Nephron (organoid): ENCODE measurements around the gene IFRD2.
A peak's percentile ranks its signal among the peaks of the same experiment; 100 is the strongest.
"Not testable (repeated sequence)": the region's sequence is repeated elsewhere in the genome, so short reads cannot be mapped to it uniquely, and the experiment has no call there.

ENCODE experiments used
- H3K27ac Mint-ChIP-seq, 3 experiments: 2 replicates each; pipeline ENCODE4 v1.8.0; 2020; ENCODE audit warnings: mixed read lengths in 3 of 3, mild to moderate bottlenecking in 2 of 3, moderate library complexity in 1 of 3
- H3K27me3 Mint-ChIP-seq: 2 replicates; pipeline ENCODE4 v1.8.0; 2021; ENCODE audit warnings: low read depth, mild to moderate bottlenecking, moderate library complexity, mixed read lengths
- H3K36me3 Mint-ChIP-seq: 2 replicates; pipeline ENCODE4 v1.8.0; 2020; ENCODE audit warnings: low read depth, mixed read lengths
- H3K4me1 Mint-ChIP-seq: 2 replicates; pipeline ENCODE4 v1.8.0; 2020; ENCODE audit warnings: mixed read lengths
- H3K4me3 Mint-ChIP-seq, 3 experiments: 2 replicates each; pipeline ENCODE4 v1.8.0; 2020; ENCODE audit warnings: mild to moderate bottlenecking in 3 of 3, mixed read lengths in 3 of 3, moderate library complexity in 2 of 3
- H3K9me3 Mint-ChIP-seq: 2 replicates; pipeline ENCODE4 v1.8.0; 2020; ENCODE audit warnings: mixed read lengths
- TF ChIP-seq, protein P1 (sequence below), 3 experiments: fragments of 200-600 bp; sonication (generic); IDR thresholded peaks; one replicate each; pipeline ENCODE4 v1.5.0; 2021; ENCODE audit warnings: antibody characterized with exemption in 3 of 3; ENCODE audit not compliant: unreplicated experiment in 3 of 3

Gene IFRD2

DNA sequence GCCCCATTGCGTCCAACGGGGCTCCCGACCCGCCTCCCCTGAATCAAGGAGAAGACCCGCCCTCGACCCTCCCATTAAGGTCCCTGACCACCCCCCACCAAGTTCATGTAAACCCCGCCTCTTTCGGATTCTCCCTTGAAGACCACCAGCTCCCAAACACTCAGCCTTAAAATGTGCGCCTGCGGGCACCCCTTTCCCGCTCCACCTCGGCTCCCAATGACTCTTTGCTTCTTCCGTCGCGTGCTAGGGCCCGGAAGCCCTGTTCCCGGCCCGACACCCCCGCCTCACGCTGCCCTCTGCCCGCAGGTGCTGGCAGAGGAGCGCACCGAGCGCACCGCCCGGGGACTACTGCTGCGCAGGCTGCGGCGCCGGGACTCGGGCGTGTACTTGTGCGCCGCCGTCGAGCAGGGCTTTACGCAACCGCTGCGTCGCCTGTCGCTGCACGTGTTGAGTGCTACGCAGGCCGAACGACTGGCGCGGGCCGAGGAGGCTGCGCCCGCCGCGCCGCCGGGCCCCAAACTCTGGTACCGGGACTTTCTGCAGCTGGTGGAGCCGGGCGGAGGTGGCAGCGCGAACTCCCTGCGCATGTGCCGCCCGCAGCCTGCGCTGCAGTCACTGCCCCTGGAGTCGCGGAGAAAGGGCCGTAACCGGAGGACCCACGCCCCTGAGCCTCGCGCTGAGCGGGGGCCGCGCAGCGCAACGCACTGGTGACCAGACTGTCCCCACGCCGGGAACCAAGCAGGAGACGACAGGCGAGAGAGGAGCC lies 16.1 kb downstream of the IFRD2 start:
- H3K27ac Mint-ChIP-seq = no peak overlapping the region

GRCh38 chr3:50275141-50275995 lies 16.9 kb downstream of the IFRD2 start:
- H3K27me3 Mint-ChIP-seq = peaks cover 28% of the 10 kb centered on the region
- peaks cover 30% of the 10 kb centered on the region for H3K4me1 Mint-ChIP-seq
- no peaks in the 10 kb centered on the region for H3K9me3 Mint-ChIP-seq
- TF ChIP-seq, protein P1, sequence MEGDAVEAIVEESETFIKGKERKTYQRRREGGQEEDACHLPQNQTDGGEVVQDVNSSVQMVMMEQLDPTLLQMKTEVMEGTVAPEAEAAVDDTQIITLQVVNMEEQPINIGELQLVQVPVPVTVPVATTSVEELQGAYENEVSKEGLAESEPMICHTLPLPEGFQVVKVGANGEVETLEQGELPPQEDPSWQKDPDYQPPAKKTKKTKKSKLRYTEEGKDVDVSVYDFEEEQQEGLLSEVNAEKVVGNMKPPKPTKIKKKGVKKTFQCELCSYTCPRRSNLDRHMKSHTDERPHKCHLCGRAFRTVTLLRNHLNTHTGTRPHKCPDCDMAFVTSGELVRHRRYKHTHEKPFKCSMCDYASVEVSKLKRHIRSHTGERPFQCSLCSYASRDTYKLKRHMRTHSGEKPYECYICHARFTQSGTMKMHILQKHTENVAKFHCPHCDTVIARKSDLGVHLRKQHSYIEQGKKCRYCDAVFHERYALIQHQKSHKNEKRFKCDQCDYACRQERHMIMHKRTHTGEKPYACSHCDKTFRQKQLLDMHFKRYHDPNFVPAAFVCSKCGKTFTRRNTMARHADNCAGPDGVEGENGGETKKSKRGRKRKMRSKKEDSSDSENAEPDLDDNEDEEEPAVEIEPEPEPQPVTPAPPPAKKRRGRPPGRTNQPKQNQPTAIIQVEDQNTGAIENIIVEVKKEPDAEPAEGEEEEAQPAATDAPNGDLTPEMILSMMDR (IDR thresholded peaks at IDR 0.05; ENCODE audit: unreplicated experiment in 3 of 3) = no peak
- peaks cover 7% of the 10 kb centered on the region for H3K36me3 Mint-ChIP-seq
- no peak overlapping the region for H3K27ac Mint-ChIP-seq
- H3K4me3 Mint-ChIP-seq = peak overlapping the region in 2 of 3 experiments; percentile 34 to 47

More for the DNA sequence above, 16.1 kb downstream of the IFRD2 start:
- Mint-ChIP-seq H3K4me1 (peaks cover 29% of the 10 kb centered on the region), H3K9me3 (no peaks in the 10 kb centered on the region), H3K4me3 (no peak overlapping the region), H3K36me3 (peaks cover 7% of the 10 kb centered on the region), H3K27me3 (peaks cover 28% of the 10 kb centered on the region)
- TF ChIP-seq, protein P1 (IDR thresholded peaks at IDR 0.05; ENCODE audit: unreplicated experiment in 3 of 3) = no peak

DNA sequence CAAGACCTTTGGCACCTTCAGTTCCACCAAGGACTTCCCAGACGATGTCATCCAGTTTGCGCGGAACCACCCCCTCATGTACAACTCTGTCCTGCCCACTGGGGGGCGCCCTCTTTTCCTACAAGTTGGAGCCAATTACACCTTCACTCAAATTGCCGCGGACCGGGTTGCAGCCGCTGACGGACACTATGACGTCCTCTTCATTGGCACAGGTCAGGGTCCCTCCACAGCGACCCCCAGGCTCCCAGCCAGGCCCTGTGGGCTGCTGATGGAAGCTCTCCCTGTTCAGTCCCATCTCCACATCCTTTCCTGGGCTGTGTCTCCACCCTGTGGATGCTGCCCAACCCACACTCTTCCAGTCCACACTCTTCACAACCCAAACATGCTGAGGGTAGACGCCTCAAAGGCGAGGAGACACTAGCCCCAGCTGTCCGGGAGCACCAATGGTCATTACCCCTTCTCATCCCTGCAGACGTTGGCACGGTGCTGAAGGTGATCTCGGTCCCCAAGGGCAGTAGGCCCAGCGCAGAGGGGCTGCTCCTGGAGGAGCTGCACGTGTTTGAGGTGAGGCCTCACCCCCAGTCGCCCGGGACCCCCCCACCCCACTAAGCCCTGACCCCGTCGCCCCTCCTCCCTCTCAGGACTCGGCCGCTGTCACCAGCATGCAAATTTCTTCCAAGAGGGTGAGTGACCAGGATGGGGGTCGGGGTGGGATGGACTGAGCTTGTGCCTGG lies 17.7 kb downstream of the IFRD2 start:
- Mint-ChIP-seq H3K36me3 (peaks cover 7% of the 10 kb centered on the region), H3K27ac (peak overlapping the region in 1 of 3 experiments; percentile 22), H3K4me1 (peaks cover 37% of the 10 kb centered on the region), H3K9me3 (no peaks in the 10 kb centered on the region), H3K4me3 (peak overlapping the region in 2 of 3 experiments; percentile 28 to 30), H3K27me3 (peaks cover 28% of the 10 kb centered on the region)
- TF ChIP-seq, protein P1 (IDR thresholded peaks at IDR 0.05; ENCODE audit: unreplicated experiment in 3 of 3) = peak; percentile 65 to 72 (median 68)

- peaks cover 28% of the 10 kb centered on the region for H3K27me3 Mint-ChIP-seq
- H3K36me3 Mint-ChIP-seq = peaks cover 7% of the 10 kb centered on the region
- no peak overlapping the region for H3K4me3 Mint-ChIP-seq
- no peaks in the 10 kb centered on the region for H3K9me3 Mint-ChIP-seq
- peaks cover 39% of the 10 kb centered on the region for H3K4me1 Mint-ChIP-seq
- no peak overlapping the region for H3K27ac Mint-ChIP-seq
- TF ChIP-seq, protein P1 (IDR thresholded peaks at IDR 0.05; ENCODE audit: unreplicated experiment in 3 of 3) = no peak
Observed at GRCh38 chr3:50273689-50274065, 18.6 kb downstream of the IFRD2 start.

- peaks cover 40% of the 10 kb centered on the region for H3K4me1 Mint-ChIP-seq
- peak overlapping the region in 1 of 3 experiments; percentile 88 for H3K27ac Mint-ChIP-seq
- TF ChIP-seq, protein P1 (IDR thresholded peaks at IDR 0.05; ENCODE audit: unreplicated experiment in 3 of 3) = peak; percentile 94 to 98 (median 98)
- no peaks in the 10 kb centered on the region for H3K9me3 Mint-ChIP-seq
- H3K36me3 Mint-ChIP-seq = peaks cover 7% of the 10 kb centered on the region
- H3K4me3 Mint-ChIP-seq = peak overlapping the region; percentile 49 to 79 (median 66)
- peaks cover 28% of the 10 kb centered on the region for H3K27me3 Mint-ChIP-seq
Observed at GRCh38 chr3:50272911-50273688, 19.1 kb downstream of the IFRD2 start.

DNA sequence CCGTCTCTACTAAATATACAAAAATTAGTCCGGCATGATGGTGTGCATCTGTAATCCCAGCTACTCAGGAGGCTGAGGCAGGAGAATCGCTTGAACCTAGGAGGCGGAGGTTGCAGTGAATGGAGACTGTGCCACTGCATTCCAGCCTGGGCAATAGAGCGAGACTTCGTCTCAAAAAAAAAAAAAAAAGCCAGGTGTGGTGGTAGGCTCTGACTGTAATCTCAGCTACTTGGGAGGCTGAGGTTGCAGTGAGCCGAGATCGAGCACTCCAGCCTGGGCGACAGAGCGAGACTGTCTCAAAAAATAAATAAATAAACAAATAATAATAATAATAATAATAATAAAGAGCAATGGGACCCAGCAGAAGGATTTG lies 19.7 kb downstream of the IFRD2 start:
- not testable (repeated sequence) for H3K36me3 Mint-ChIP-seq, H3K9me3 Mint-ChIP-seq, H3K27ac Mint-ChIP-seq
- Mint-ChIP-seq H3K4me3 (peak overlapping the region in 1 of 3 experiments; percentile 49), H3K4me1 (peaks cover 46% of the 10 kb centered on the region), H3K27me3 (peaks cover 28% of the 10 kb centered on the region)
